ENCODE results near the gene TGFB1I1. TPM values are rescaled to one million over a fixed set of nuclear protein-coding genes. Genes with fewer than 3 reads are reported as not detected.

TGFB1I1 gene
- total and polyA plus RNA-seq, 2 of the 13 experiments (the other 11 are each of a cell fraction or from before 2014, with no cell fraction given), result 0.80 to 2.9 TPM

DNA sequence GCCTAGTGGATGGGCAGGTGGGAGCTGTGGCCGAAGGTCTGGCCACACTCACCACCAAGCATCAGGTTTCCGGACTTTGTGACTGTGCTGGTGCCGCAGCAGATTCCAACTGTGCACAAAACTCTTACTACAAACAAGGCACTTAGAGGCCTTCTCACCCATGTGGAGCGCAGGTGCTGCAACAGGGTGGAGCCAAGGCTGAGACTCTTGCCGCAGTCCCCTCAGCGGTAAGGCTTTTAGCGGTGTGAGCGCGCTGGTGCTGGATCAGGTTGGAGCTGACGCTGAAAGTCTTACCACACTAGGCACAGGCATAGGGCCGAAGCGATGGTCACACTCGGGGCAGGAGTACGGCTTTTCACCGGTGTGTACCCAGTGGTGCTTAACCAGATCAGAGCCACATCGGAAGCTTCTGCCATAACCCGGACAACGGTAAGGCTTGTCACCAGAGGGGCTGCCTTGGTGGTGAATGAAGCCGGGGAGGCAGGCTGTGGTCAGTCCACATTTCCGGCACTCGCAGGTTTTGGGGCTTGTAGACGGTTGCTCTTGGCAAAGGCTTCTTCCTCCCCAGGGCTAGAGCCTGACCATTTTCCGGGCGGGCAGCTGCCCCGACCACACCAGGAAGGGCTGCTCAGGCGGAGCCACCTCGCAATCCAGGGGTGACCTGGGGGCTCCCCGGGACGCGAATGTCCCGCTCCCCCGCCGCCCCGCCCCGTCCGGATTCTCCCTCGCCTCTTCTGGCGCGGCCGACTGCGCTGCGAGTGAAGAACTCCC is 13.7 kb upstream of the TGFB1I1 start (continued):
- TF ChIP-seq, protein P1, sequence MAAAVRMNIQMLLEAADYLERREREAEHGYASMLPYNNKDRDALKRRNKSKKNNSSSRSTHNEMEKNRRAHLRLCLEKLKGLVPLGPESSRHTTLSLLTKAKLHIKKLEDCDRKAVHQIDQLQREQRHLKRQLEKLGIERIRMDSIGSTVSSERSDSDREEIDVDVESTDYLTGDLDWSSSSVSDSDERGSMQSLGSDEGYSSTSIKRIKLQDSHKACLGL (CRISPR knock-in tag; IDR thresholded peaks at IDR 0.05), result peak; percentile 69
- TF ChIP-seq ARID2 (CRISPR knock-in tag; IDR thresholded peaks at IDR 0.05; ENCODE audit: borderline replicate concordance), result peak; percentile 89; the same call in 1 of the 2 replicates
- peak; percentile 92 for TF ChIP-seq HNRNPL (IDR thresholded peaks at IDR 0.05; ENCODE audit: low read depth, low read length)
- peak; percentile 62; the same call in 1 of the 2 replicates for TF ChIP-seq ARNTL (CRISPR knock-in tag; IDR thresholded peaks at IDR 0.05)
- TF ChIP-seq, protein P2, sequence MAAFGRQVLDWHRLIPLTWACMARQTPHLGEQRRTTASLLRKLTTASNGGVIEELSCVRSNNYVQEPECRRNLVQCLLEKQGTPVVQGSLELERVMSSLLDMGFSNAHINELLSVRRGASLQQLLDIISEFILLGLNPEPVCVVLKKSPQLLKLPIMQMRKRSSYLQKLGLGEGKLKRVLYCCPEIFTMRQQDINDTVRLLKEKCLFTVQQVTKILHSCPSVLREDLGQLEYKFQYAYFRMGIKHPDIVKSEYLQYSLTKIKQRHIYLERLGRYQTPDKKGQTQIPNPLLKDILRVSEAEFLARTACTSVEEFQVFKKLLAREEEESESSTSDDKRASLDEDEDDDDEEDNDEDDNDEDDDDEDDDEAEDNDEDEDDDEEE (CRISPR knock-in tag; IDR thresholded peaks at IDR 0.05), result peak; percentile 70; the same call in 1 of the 2 replicates
- TF ChIP-seq RORA (CRISPR knock-in tag; IDR thresholded peaks at IDR 0.05), result no peak
- TF ChIP-seq SP1 (IDR thresholded peaks at IDR 0.05), result no peak
- TF ChIP-seq SP1 (CRISPR knock-in tag; IDR thresholded peaks at IDR 0.05), result peak; percentile 78
- TF ChIP-seq, protein P3, sequence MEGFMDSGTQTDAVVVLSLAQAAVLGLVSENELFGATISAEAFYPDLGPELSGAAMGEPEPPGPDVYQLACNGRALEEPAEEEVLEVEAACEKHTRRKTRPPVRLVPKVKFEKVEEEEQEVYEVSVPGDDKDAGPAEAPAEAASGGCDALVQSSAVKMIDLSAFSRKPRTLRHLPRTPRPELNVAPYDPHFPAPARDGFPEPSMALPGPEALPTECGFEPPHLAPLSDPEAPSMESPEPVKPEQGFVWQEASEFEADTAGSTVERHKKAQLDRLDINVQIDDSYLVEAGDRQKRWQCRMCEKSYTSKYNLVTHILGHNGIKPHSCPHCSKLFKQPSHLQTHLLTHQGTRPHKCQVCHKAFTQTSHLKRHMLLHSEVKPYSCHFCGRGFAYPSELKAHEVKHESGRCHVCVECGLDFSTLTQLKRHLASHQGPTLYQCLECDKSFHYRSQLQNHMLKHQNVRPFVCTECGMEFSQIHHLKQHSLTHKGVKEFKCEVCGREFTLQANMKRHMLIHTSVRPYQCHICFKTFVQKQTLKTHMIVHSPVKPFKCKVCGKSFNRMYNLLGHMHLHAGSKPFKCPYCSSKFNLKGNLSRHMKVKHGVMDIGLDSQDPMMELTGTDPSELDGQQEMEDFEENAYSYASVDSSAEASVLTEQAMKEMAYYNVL (CRISPR knock-in tag; IDR thresholded peaks at IDR 0.05; ENCODE audit: borderline replicate concordance), result peak; percentile 82
- TF ChIP-seq SIN3B (IDR thresholded peaks at IDR 0.05; ENCODE audit: low read length), result no peak
- TF ChIP-seq, protein P4, sequence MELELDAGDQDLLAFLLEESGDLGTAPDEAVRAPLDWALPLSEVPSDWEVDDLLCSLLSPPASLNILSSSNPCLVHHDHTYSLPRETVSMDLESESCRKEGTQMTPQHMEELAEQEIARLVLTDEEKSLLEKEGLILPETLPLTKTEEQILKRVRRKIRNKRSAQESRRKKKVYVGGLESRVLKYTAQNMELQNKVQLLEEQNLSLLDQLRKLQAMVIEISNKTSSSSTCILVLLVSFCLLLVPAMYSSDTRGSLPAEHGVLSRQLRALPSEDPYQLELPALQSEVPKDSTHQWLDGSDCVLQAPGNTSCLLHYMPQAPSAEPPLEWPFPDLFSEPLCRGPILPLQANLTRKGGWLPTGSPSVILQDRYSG (CRISPR knock-in tag; IDR thresholded peaks at IDR 0.05), result 0 out of 2 replicates have a peak, but pooled peaks have one; percentile 12
- no peak; the same call in none of the 2 replicates for TF ChIP-seq ZNF251 (CRISPR knock-in tag; IDR thresholded peaks at IDR 0.05)
- peak; percentile 59; the same call in 1 of the 2 replicates for TF ChIP-seq ZNF652 (CRISPR knock-in tag; IDR thresholded peaks at IDR 0.05; ENCODE audit: borderline replicate concordance, low read depth)
- TF ChIP-seq ERF (CRISPR knock-in tag; IDR thresholded peaks at IDR 0.05), result peak; percentile 96
- TF ChIP-seq, protein P5, sequence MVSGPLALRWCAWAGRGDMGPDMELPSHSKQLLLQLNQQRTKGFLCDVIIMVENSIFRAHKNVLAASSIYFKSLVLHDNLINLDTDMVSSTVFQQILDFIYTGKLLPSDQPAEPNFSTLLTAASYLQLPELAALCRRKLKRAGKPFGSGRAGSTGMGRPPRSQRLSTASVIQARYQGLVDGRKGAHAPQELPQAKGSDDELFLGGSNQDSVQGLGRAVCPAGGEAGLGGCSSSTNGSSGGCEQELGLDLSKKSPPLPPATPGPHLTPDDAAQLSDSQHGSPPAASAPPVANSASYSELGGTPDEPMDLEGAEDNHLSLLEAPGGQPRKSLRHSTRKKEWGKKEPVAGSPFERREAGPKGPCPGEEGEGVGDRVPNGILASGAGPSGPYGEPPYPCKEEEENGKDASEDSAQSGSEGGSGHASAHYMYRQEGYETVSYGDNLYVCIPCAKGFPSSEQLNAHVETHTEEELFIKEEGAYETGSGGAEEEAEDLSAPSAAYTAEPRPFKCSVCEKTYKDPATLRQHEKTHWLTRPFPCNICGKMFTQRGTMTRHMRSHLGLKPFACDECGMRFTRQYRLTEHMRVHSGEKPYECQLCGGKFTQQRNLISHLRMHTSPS (CRISPR knock-in tag; IDR thresholded peaks at IDR 0.05; ENCODE audit: low read depth), result peak; percentile 93
- TF ChIP-seq JUND (CRISPR knock-in tag; IDR thresholded peaks at IDR 0.05), result peak; percentile 73; the same call in 1 of the 2 replicates
- peak; percentile 75 for TF ChIP-seq ZNF335 (CRISPR knock-in tag; IDR thresholded peaks at IDR 0.05)
- peak; percentile 92 for TF ChIP-seq SPEN (CRISPR knock-in tag; IDR thresholded peaks at IDR 0.05; ENCODE audit: low read depth)
- TF ChIP-seq, protein P6, sequence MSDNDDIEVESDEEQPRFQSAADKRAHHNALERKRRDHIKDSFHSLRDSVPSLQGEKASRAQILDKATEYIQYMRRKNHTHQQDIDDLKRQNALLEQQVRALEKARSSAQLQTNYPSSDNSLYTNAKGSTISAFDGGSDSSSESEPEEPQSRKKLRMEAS (IDR thresholded peaks at IDR 0.05), result peak; percentile 95
- TF ChIP-seq, protein P7, sequence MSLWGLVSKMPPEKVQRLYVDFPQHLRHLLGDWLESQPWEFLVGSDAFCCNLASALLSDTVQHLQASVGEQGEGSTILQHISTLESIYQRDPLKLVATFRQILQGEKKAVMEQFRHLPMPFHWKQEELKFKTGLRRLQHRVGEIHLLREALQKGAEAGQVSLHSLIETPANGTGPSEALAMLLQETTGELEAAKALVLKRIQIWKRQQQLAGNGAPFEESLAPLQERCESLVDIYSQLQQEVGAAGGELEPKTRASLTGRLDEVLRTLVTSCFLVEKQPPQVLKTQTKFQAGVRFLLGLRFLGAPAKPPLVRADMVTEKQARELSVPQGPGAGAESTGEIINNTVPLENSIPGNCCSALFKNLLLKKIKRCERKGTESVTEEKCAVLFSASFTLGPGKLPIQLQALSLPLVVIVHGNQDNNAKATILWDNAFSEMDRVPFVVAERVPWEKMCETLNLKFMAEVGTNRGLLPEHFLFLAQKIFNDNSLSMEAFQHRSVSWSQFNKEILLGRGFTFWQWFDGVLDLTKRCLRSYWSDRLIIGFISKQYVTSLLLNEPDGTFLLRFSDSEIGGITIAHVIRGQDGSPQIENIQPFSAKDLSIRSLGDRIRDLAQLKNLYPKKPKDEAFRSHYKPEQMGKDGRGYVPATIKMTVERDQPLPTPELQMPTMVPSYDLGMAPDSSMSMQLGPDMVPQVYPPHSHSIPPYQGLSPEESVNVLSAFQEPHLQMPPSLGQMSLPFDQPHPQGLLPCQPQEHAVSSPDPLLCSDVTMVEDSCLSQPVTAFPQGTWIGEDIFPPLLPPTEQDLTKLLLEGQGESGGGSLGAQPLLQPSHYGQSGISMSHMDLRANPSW (CRISPR knock-in tag; IDR thresholded peaks at IDR 0.05; ENCODE audit: borderline replicate concordance), result peak; percentile 77; the same call in 1 of the 2 replicates
